Neural progenitor cell (in vitro differentiated cells): ENCODE results near the gene C9orf72.

ENCODE experiments used
- CTCF ChIP-seq: fragments of 200-600 bp; sonication (generic); IDR thresholded peaks from 2 replicates; pipeline ENCODE4 v1.5.1; 2017; ENCODE audit warnings: antibody characterized with exemption, mild to moderate bottlenecking
- EZH2 ChIP-seq: fragments of 200-600 bp; sonication (generic); IDR thresholded peaks from 2 replicates; pipeline ENCODE4 v1.6.1; 2017; ENCODE audit warnings: antibody characterized with exemption, mild to moderate bottlenecking, moderate library complexity
- EZH2phosphoT487 ChIP-seq: fragments of 200-600 bp; sonication (generic); IDR thresholded peaks from 2 replicates; pipeline ENCODE4 v1.6.1; 2017; ENCODE audit warnings: antibody characterized with exemption

GRCh38 chr9:27549196-27549755 is 24.0 kb downstream of the C9orf72 start:
- TF ChIP-seq EZH2phosphoT487 (no peak), CTCF (no peak), EZH2 (no peak)
